Mesothelial cell of epicardium (in vitro differentiated cells): ENCODE results near the gene AMZ2. TPM values are rescaled to one million over a fixed set of nuclear protein-coding genes. Genes with fewer than 3 reads are reported as not detected.
"Not testable (repeated sequence)": the region's sequence is repeated elsewhere in the genome, so short reads cannot be mapped to it uniquely, and the experiment has no call there.

Experiments
- DNase-seq, 2 experiments: peaks; one replicate each; pipeline ENCODE4 v3.0.0; 2021; ENCODE audit warnings: low spot score in 2 of 2; ENCODE audit not compliant: unreplicated experiment in 2 of 2
- H3K27ac Mint-ChIP-seq: 2 replicates; pipeline ENCODE4 v1.8.0; 2021; ENCODE audit warnings: mixed read lengths
- H3K27me3 Mint-ChIP-seq: 2 replicates; pipeline ENCODE4 v1.8.0; 2021; ENCODE audit warnings: low read depth, mixed read lengths
- H3K36me3 Mint-ChIP-seq: 2 replicates; pipeline ENCODE4 v1.8.0; 2021; ENCODE audit warnings: mixed read lengths
- H3K4me1 Mint-ChIP-seq: 2 replicates; pipeline ENCODE4 v1.8.0; 2021; ENCODE audit warnings: mixed read lengths
- H3K4me3 Mint-ChIP-seq: 2 replicates; pipeline ENCODE4 v1.8.0; 2021; ENCODE audit warnings: mild to moderate bottlenecking, moderate library complexity, mixed read lengths
- H3K9me3 Mint-ChIP-seq: 2 replicates; pipeline ENCODE4 v1.8.0; 2021; ENCODE audit warnings: mixed read lengths
- CTCF ChIP-seq: fragments of 200-600 bp; sonication (generic); IDR thresholded peaks from one replicate; pipeline ENCODE4 v1.5.0; 2021; ENCODE audit warnings: antibody characterized with exemption; ENCODE audit not compliant: unreplicated experiment
- total RNA-seq: library from RNA; stranded (reverse); gene quantifications from 3 replicates; pipeline ENCODE4 v1.2.1, GENCODE V29; 2021

The AMZ2 gene
- total RNA-seq, 1 donor from 2014 or later = 63.2 TPM

- Mint-ChIP-seq H3K27me3 (no peaks in the 10 kb centered on the region), H3K9me3 (no peaks in the 10 kb centered on the region), H3K36me3 (peaks cover 8% of the 10 kb centered on the region), H3K4me3 (peak overlapping the region; percentile 92), H3K27ac (peak overlapping the region; percentile 85), H3K4me1 (peaks cover 14% of the 10 kb centered on the region)
- TF ChIP-seq CTCF = no peak
- DNase-seq = no peak
Measured at GRCh38 chr17:68248891-68249290, 1.0 kb downstream of the AMZ2 start.

GRCh38 chr17:68249354-68249765 is 1.5 kb downstream of the AMZ2 start:
- Mint-ChIP-seq H3K27ac (peak overlapping the region; percentile 25), H3K9me3 (no peaks in the 10 kb centered on the region), H3K36me3 (peaks cover 10% of the 10 kb centered on the region), H3K4me1 (peaks cover 14% of the 10 kb centered on the region), H3K27me3 (no peaks in the 10 kb centered on the region), H3K4me3 (peak overlapping the region; percentile 92)
- no peak for TF ChIP-seq CTCF
- no peak for DNase-seq

- not testable (repeated sequence) for H3K9me3 Mint-ChIP-seq, H3K27me3 Mint-ChIP-seq, DNase-seq, H3K27ac Mint-ChIP-seq, H3K4me1 Mint-ChIP-seq, H3K4me3 Mint-ChIP-seq
- H3K36me3 Mint-ChIP-seq = peaks cover 22% of the 10 kb centered on the region
Measured at GRCh38 chr17:68253426-68253825, 5.6 kb downstream of the AMZ2 start.

- H3K4me1 Mint-ChIP-seq = peaks cover 10% of the 10 kb centered on the region
- no peaks in the 10 kb centered on the region for H3K27me3 Mint-ChIP-seq
- H3K4me3 Mint-ChIP-seq = no peak overlapping the region
- H3K9me3 Mint-ChIP-seq = no peaks in the 10 kb centered on the region
- H3K27ac Mint-ChIP-seq = no peak overlapping the region
- no peak for TF ChIP-seq CTCF
- peaks cover 22% of the 10 kb centered on the region for H3K36me3 Mint-ChIP-seq
- DNase-seq = no peak
Measured at GRCh38 chr17:68255151-68255550, 7.3 kb downstream of the AMZ2 start.

- H3K36me3 Mint-ChIP-seq = peaks cover 22% of the 10 kb centered on the region
- H3K27ac Mint-ChIP-seq = no peak overlapping the region
- no peak for TF ChIP-seq CTCF
- H3K4me1 Mint-ChIP-seq = peaks cover 10% of the 10 kb centered on the region
- H3K27me3 Mint-ChIP-seq = no peaks in the 10 kb centered on the region
- H3K9me3 Mint-ChIP-seq = no peaks in the 10 kb centered on the region
- H3K4me3 Mint-ChIP-seq = no peak overlapping the region
- DNase-seq = no peak
Measured at GRCh38 chr17:68255731-68256538, 8.1 kb downstream of the AMZ2 start.

GRCh38 chr17:68256701-68257100 is 8.9 kb downstream of the AMZ2 start:
- not testable (repeated sequence) for DNase-seq, H3K27me3 Mint-ChIP-seq
- H3K4me1 Mint-ChIP-seq = peaks cover 10% of the 10 kb centered on the region

More at GRCh38 chr17:68256701-68257100, 8.9 kb downstream of the AMZ2 start:
- not testable (repeated sequence) for H3K9me3 Mint-ChIP-seq, H3K27ac Mint-ChIP-seq, H3K4me3 Mint-ChIP-seq
- peaks cover 22% of the 10 kb centered on the region for H3K36me3 Mint-ChIP-seq
